Testis (tissue), 3 donors: ENCODE results near the gene EXO1. TPM values are rescaled to one million over a fixed set of nuclear protein-coding genes. Genes with fewer than 3 reads are reported as not detected.

ENCODE experiments used
- DNase-seq: peaks from one replicate; pipeline ENCODE4 v3.0.0-alpha.2; 2019
- H3K27ac ChIP-seq, 2 donors: fragments of 200-600 bp; sonication (generic); one replicate each; pipeline ENCODE4 v1.5.1; 2019
- H3K27me3 ChIP-seq: fragments of 200-600 bp; sonication (generic); one replicate; pipeline ENCODE4 v1.5.1; 2019
- H3K36me3 ChIP-seq: fragments of 200-600 bp; sonication (generic); one replicate; pipeline ENCODE4 v1.5.1; 2017; ENCODE audit warnings: low read depth; ENCODE audit errors: missing control alignments
- H3K4me1 ChIP-seq: fragments of 200-600 bp; sonication (generic); one replicate; pipeline ENCODE4 v1.5.1; 2019
- H3K4me3 ChIP-seq, 2 donors: fragments of 200-600 bp; sonication (generic); one replicate each; pipeline ENCODE4 v1.5.1; 2017 to 2019
- H3K9me3 ChIP-seq: fragments of 200-600 bp; sonication (generic); one replicate; pipeline ENCODE4 v1.5.1; 2017
- POLR2A ChIP-seq: fragments of 450-650 bp; IDR thresholded peaks from one replicate; pipeline ENCODE4 v1.6.1; 2017; ENCODE audit warnings: antibody characterized with exemption, mild to moderate bottlenecking, moderate library complexity
- WGBS, 2 donors: methylation state at CpG; one replicate each; pipeline ENCODE4 v1.1.5; 2018; 5-methylcytosine and 5-hydroxymethylcytosine counted together
- intact Hi-C: fragments of 100-400 bp; cut with DNase I; formaldehyde crosslinking; loops from one replicate; pipeline ENCODE4 v1.15.1; 2023; ENCODE audit warnings: low total_unique reads
- polyA plus RNA-seq: library from polyadenylated mRNA; stranded (reverse); fragments of 350-450 nt; fragmentation: Illumina TruSeq; extraction: RNeasy Lipid Tissue Mini Kit (QIAGEN cat#74804); gene quantifications from one replicate; pipeline ENCODE4 v1.2.3, GENCODE V29; 2014; ENCODE audit warnings: low read depth, low replicate concordance; ENCODE audit not compliant: insufficient read depth
- total RNA-seq, 2 donors: library from RNA; depleted of rRNA; stranded (reverse); fragments of >200 nt; gene quantifications; one replicate each; pipeline ENCODE4 v1.2.3, GENCODE V29; 2016
- TF ChIP-seq, protein P1 (sequence below), 3 experiments: fragments of 450-650 bp in 2 of 3; fragments of 200-600 bp in 1 of 3; sonication (generic) in 1 of 3; IDR thresholded peaks; one replicate each; pipeline ENCODE4 v1.5.1; 2016 to 2019; ENCODE audit warnings: antibody characterized with exemption in 3 of 3, mild to moderate bottlenecking in 2 of 3, moderate library complexity in 1 of 3

Gene EXO1
- total and polyA plus RNA-seq, 3 donors from 2014 or later, result 8.2 to 8.4 (median 8.3) TPM

DNA sequence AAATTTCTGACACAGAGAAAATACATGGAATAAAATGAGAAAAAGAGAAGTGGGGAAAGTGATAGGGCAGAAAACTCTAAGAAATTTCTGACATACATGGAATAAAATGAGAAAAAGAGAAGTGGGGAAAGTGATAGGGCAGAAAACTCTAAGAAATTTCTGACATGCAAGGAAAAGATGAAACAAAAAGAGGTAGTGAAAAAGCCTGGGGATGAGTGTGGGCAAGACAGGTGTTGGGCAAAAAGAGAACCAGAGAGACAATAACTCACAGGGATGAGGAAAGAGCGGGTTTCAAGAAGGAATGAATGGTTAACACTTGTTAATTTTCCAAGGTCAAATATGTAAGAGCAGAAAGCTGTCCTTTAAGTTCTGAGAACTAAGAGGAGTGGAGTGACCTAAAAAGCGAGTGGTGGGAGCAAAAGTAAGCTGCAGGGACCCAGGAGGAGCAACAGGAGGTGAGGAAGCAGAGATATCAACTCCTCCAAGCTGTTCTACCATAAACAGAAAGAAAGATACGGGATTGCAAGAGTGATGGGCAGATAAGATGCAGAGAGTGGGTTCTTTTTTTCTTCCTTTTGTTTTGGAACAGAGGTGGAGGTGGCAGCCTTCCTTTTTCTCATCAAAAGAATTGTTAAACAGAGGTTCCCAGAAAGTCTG lies 29.9 kb upstream of the EXO1 start:
- WGBS, 2 donors, result 70 to 77% methylated on average over 3 of the region's 3 CpGs
- no peak overlapping the region for H3K4me3 ChIP-seq
- H3K36me3 ChIP-seq, result no peaks in the 10 kb centered on the region
- no peak for DNase-seq
- TF ChIP-seq, protein P1, sequence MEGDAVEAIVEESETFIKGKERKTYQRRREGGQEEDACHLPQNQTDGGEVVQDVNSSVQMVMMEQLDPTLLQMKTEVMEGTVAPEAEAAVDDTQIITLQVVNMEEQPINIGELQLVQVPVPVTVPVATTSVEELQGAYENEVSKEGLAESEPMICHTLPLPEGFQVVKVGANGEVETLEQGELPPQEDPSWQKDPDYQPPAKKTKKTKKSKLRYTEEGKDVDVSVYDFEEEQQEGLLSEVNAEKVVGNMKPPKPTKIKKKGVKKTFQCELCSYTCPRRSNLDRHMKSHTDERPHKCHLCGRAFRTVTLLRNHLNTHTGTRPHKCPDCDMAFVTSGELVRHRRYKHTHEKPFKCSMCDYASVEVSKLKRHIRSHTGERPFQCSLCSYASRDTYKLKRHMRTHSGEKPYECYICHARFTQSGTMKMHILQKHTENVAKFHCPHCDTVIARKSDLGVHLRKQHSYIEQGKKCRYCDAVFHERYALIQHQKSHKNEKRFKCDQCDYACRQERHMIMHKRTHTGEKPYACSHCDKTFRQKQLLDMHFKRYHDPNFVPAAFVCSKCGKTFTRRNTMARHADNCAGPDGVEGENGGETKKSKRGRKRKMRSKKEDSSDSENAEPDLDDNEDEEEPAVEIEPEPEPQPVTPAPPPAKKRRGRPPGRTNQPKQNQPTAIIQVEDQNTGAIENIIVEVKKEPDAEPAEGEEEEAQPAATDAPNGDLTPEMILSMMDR (IDR thresholded peaks at IDR 0.05), result no peak
- H3K9me3 ChIP-seq, result no peaks in the 10 kb centered on the region
- intact Hi-C loops, result no loop called here
- H3K27ac ChIP-seq, result no peak overlapping the region
- no peaks in the 10 kb centered on the region for H3K27me3 ChIP-seq
- no peaks in the 10 kb centered on the region for H3K4me1 ChIP-seq

DNA sequence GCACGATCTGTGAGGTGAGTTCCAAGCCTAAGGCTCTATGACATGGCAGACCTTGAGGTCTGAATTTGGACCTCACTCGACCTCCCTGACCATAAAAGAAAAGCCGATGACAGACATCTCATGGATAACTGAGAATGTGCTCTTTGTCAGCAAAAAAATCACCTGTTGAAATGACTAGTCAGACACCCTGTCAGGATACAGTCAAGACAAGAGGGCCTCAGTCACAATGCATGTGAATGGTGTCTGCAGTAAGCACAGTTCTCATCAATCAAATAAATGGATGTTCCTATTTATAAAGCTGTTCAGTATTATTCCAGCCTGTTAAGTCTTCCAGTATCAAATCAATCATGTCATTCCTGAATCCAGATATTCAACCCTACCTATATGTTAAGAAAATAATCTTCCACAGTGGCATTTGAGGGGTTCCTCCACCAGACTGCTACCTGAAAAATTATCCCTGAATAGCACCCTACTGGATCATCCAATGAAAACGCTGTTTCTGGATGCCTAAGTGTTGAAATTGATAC lies 28.6 kb upstream of the EXO1 start:
- H3K27me3 ChIP-seq, result no peaks in the 10 kb centered on the region
- no peak for DNase-seq
- TF ChIP-seq POLR2A, result no peak
- TF ChIP-seq, protein P1 (IDR thresholded peaks at IDR 0.05), result no peak
- intact Hi-C loops, result no loop called here
- no peak overlapping the region for H3K4me3 ChIP-seq
- H3K27ac ChIP-seq, result no peak overlapping the region
- H3K9me3 ChIP-seq, result no peaks in the 10 kb centered on the region
- H3K4me1 ChIP-seq, result no peaks in the 10 kb centered on the region
- H3K36me3 ChIP-seq, result no peaks in the 10 kb centered on the region
- 83 to 89% methylated on average over 4 of the region's 4 CpGs for WGBS, 2 donors

DNA sequence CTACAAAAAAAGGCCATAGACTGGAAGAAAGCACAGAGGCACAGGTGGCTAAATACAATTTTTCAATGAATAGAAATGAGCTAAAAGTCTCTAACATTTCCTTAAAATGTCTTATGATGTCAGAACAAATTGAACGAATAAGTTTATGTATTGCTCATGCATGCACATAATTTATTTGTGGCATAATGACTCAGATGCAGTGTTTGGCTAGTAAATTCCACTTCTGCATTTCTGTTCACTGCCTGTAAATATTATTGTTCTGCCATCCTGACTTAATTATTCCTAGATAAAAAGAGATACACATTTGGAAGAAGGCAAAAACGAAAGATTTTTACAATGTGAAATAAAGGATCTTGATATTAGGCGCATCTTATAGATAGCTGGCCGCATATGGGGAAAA lies 26.6 kb upstream of the EXO1 start:
- Histone ChIP-seq H3K4me1 (no peaks in the 10 kb centered on the region), H3K4me3 (no peak overlapping the region), H3K9me3 (no peaks in the 10 kb centered on the region), H3K27ac (no peak overlapping the region), H3K27me3 (no peaks in the 10 kb centered on the region), H3K36me3 (no peaks in the 10 kb centered on the region)
- 87 to 88% methylated on average over 4 of the region's 4 CpGs for WGBS, 2 donors
- DNase-seq, result no peak
- TF ChIP-seq, protein P1 (IDR thresholded peaks at IDR 0.05), result no peak
- TF ChIP-seq POLR2A, result no peak
- intact Hi-C loops, result no loop called here

DNA sequence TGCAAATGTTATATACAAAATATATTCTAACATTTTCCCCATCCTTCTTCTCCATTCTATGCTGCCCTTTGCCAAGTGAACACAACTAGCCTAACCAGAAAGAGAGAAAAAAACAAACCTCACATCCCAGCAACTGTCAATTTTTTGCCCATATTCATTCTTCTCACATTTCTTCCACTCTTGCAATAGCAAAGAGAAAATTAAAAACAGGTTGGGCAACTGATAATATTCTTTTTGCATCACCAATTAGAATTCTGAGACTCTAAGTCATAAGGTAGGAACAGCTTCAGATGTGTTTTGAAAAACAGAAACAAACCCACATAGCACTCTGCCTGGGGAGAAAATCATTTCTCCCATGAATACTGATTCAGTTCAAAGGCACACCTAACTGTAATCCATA lies 25.2 kb upstream of the EXO1 start:
- intact Hi-C loops, result no loop called here
- no peaks in the 10 kb centered on the region for H3K27me3 ChIP-seq
- no peak overlapping the region for H3K27ac ChIP-seq
- no peak overlapping the region for H3K4me3 ChIP-seq
- no peaks in the 10 kb centered on the region for H3K9me3 ChIP-seq
- H3K36me3 ChIP-seq, result no peaks in the 10 kb centered on the region
- no peak for DNase-seq
- no peak for TF ChIP-seq POLR2A
- TF ChIP-seq, protein P1 (IDR thresholded peaks at IDR 0.05), result no peak
- no peaks in the 10 kb centered on the region for H3K4me1 ChIP-seq

DNA sequence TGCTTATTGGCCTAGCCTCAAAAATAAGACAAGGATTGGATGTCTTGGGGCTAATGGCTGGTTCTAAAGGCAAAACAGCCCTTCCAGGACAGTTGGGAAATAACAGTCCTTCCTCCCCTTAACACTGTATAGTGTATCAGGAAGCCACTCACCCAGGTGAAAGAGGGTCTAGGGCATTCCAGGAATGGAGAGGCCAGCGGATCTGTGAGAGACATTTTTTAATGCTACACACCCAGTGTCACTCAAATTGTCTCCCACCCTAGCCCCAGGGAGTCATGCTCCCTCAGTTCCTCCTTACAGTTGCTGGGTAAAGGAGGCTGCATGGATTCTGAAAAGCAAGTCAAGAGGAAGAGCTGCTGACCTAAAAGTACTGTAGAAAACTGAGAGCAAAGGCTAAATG lies 24.1 kb upstream of the EXO1 start:
- DNase-seq, result no peak
- no peak for TF ChIP-seq POLR2A
- TF ChIP-seq, protein P1 (IDR thresholded peaks at IDR 0.05), result no peak
- Histone ChIP-seq H3K9me3 (no peaks in the 10 kb centered on the region), H3K4me1 (no peaks in the 10 kb centered on the region), H3K4me3 (no peak overlapping the region), H3K27ac (no peak overlapping the region), H3K36me3 (no peaks in the 10 kb centered on the region), H3K27me3 (no peaks in the 10 kb centered on the region)
- intact Hi-C loops, result no loop called here
- WGBS, 2 donors, result 71 to 91% methylated on average over 1 of the region's 1 CpG
